IMR-90 (cell line): Measurements from ENCODE around the gene DSE. TPM values are rescaled to one million over a fixed set of nuclear protein-coding genes. Genes with fewer than 3 reads are reported as not detected.

Experiments used
- ATAC-seq: fragments of 200-7000 bp; cut with Tn5 transposase; 2 replicates; pipeline ENCODE4 v1.9.1; 2020; ENCODE audit warnings: low read depth, mild to moderate bottlenecking, moderate library complexity
- BruUV-seq: library from RNA; stranded (reverse); fragments of 400-500 nt; replicated peaks from 2 replicates; lab custom pipeline; 2021; lab: Mats Ljungman, UMichigan
- CTCF ChIA-PET: fragments of 300-600 bp; formaldehyde crosslinking; extraction: SDS; loops from one replicate; lab custom pipeline; 2021; ENCODE audit warnings: antibody characterized with exemption; lab: Yijun Ruan, JAX
- POLR2A ChIA-PET: fragments of 300-600 bp; sonication (Branson Sonifier 250); formaldehyde crosslinking; loops from one replicate; lab custom pipeline; 2022; ENCODE audit warnings: antibody characterized with exemption; ENCODE audit not compliant: unreplicated experiment; lab: Charles Lee
- DNase-seq: peaks from one replicate; pipeline ENCODE4 v3.0.0; 2013
- H2AFZ ChIP-seq: replicated peaks from 2 replicates; pipeline ENCODE3; 2013; ENCODE audit warnings: low read length, mild to moderate bottlenecking; ENCODE audit not compliant: poor library complexity
- H2AK5ac ChIP-seq: 2 replicates; pipeline ENCODE4 v1.6.1; 2013; ENCODE audit warnings: low read depth, low read length, inconsistent platforms
- H2AK9ac ChIP-seq: replicated peaks from 2 replicates; pipeline ENCODE3; 2013; ENCODE audit warnings: mild to moderate bottlenecking, low read depth, low read length, moderate library complexity; ENCODE audit not compliant: poor library complexity
- H2BK120ac ChIP-seq: 2 replicates; pipeline ENCODE4 v1.6.1; 2013; ENCODE audit warnings: low read depth, low read length, inconsistent platforms
- H2BK15ac ChIP-seq: 3 replicates; pipeline ENCODE4 v1.6.1; 2013; ENCODE audit warnings: low read depth, low read length, inconsistent platforms
- H2BK20ac ChIP-seq: 2 replicates; pipeline ENCODE4 v1.6.1; 2013; ENCODE audit warnings: low read depth, mild to moderate bottlenecking, inconsistent platforms, low read length, moderate library complexity
- H2BK5ac ChIP-seq: 2 replicates; pipeline ENCODE4 v1.6.1; 2013; ENCODE audit warnings: mild to moderate bottlenecking, low read depth, low read length, inconsistent platforms; ENCODE audit not compliant: poor library complexity, severe bottlenecking
- H3K14ac ChIP-seq: replicated peaks from 2 replicates; pipeline ENCODE4 v1.6.1; 2013; ENCODE audit warnings: low read depth, low read length, inconsistent platforms
- H3K18ac ChIP-seq: 2 replicates; pipeline ENCODE4 v1.6.1; 2013; ENCODE audit warnings: low read depth, low read length, control low read depth
- H3K23ac ChIP-seq: 2 replicates; pipeline ENCODE4 v1.6.1; 2013; ENCODE audit warnings: low read depth, low read length, inconsistent platforms
- H3K27ac ChIP-seq: 2 replicates; pipeline ENCODE4 v1.5.1; 2013; ENCODE audit warnings: mild to moderate bottlenecking, control low read depth, low read length; ENCODE audit not compliant: insufficient read depth
- H3K27me3 ChIP-seq: 2 replicates; pipeline ENCODE4 v1.6.1; 2013; ENCODE audit warnings: low read length; ENCODE audit not compliant: control insufficient read depth, insufficient read depth
- H3K36me3 ChIP-seq: 2 replicates; pipeline ENCODE4 v1.6.1; 2013; ENCODE audit warnings: low read length, mixed read lengths; ENCODE audit not compliant: control insufficient read depth, insufficient read depth
- H3K4ac ChIP-seq: 2 replicates; pipeline ENCODE4 v1.6.1; 2013; ENCODE audit warnings: low read depth, low read length, inconsistent platforms
- H3K4me1 ChIP-seq: 2 replicates; pipeline ENCODE4 v1.6.1; 2013; ENCODE audit warnings: low read length, mixed read lengths; ENCODE audit not compliant: control insufficient read depth, insufficient read depth
- H3K4me2 ChIP-seq: 2 replicates; pipeline ENCODE4 v1.6.1; 2013; ENCODE audit warnings: low read depth, mild to moderate bottlenecking, control low read depth, low read length, moderate library complexity
- H3K4me3 ChIP-seq: 2 replicates; pipeline ENCODE4 v1.5.1; 2013; ENCODE audit warnings: low read depth, mild to moderate bottlenecking, control low read depth, low read length, moderate library complexity; ENCODE audit not compliant: insufficient read depth
- H3K56ac ChIP-seq: 2 replicates; pipeline ENCODE4 v1.6.1; 2013; ENCODE audit warnings: low read length, inconsistent platforms; ENCODE audit not compliant: insufficient read depth; ENCODE audit errors: extremely low read depth
- H3K79me1 ChIP-seq, 2 experiments: 2 replicates each; pipeline ENCODE4 v1.6.1; 2013; ENCODE audit warnings: low read length in 2 of 2, inconsistent platforms in 1 of 2, low read depth in 1 of 2
- H3K9ac ChIP-seq: 2 replicates; pipeline ENCODE4 v1.6.1; 2013; ENCODE audit warnings: low read depth, low read length, control low read depth
- H3K9me1 ChIP-seq: 2 replicates; pipeline ENCODE4 v1.6.1; 2013; ENCODE audit warnings: low read length, inconsistent platforms; ENCODE audit not compliant: insufficient read depth
- H3K9me3 ChIP-seq: 2 replicates; pipeline ENCODE4 v1.6.1; 2013; ENCODE audit warnings: low read length; ENCODE audit not compliant: control insufficient read depth, insufficient read depth
- H4K20me1 ChIP-seq: 2 replicates; pipeline ENCODE4 v1.6.1; 2013; ENCODE audit warnings: low read length, inconsistent platforms; ENCODE audit not compliant: insufficient read depth
- H4K5ac ChIP-seq: 2 replicates; pipeline ENCODE4 v1.6.1; 2013; ENCODE audit warnings: mild to moderate bottlenecking, low read depth, low read length, control low read depth
- H4K8ac ChIP-seq, 2 experiments: 2 replicates each; pipeline ENCODE4 v1.6.1; 2013; ENCODE audit warnings: low read depth in 2 of 2, low read length in 2 of 2, control low read depth in 1 of 2, inconsistent platforms in 1 of 2
- H4K91ac ChIP-seq: 2 replicates; pipeline ENCODE4 v1.6.1; 2013; ENCODE audit warnings: low read depth, low read length, inconsistent platforms; ENCODE audit not compliant: insufficient read depth
- CEBPB ChIP-seq: IDR thresholded peaks from 2 replicates; pipeline ENCODE4 v1.6.1; 2012; ENCODE audit warnings: low read depth, low read length, improper control_type of control experiment
- CHD1 ChIP-seq: IDR thresholded peaks from 2 replicates; pipeline ENCODE4 v1.6.1; 2012; ENCODE audit warnings: low read depth, low read length, improper control_type of control experiment
- MXI1 ChIP-seq: IDR thresholded peaks from 2 replicates; pipeline ENCODE4 v1.6.1; 2012; ENCODE audit warnings: low read depth, mild to moderate bottlenecking, low read length, moderate library complexity, borderline replicate concordance
- POLR2A ChIP-seq: IDR thresholded peaks from 2 replicates; pipeline ENCODE4 v1.6.1; 2012; ENCODE audit warnings: mild to moderate bottlenecking, low read depth, low read length
- RCOR1 ChIP-seq: IDR thresholded peaks from 2 replicates; pipeline ENCODE4 v1.6.1; 2012; ENCODE audit warnings: mild to moderate bottlenecking, low read length, improper control_type of control experiment; ENCODE audit not compliant: insufficient replicate concordance
- SMC3 ChIP-seq: fragments of 150-350 bp; IDR thresholded peaks from 2 replicates; pipeline ENCODE4 v1.6.1; 2016; ENCODE audit warnings: low read depth, mild to moderate bottlenecking, antibody characterized with exemption, low read length, moderate library complexity
- USF2 ChIP-seq: fragments of 150-350 bp; IDR thresholded peaks from 2 replicates; pipeline ENCODE4 v1.6.1; 2017; ENCODE audit warnings: mild to moderate bottlenecking, antibody characterized with exemption, low read length, low read depth
- WGBS, 2 experiments: methylation state at CpG; one replicate each; pipeline versions ENCODE4 v1.1.5 to v1.1.7; 2013; ENCODE audit warnings: missing lambda C conversion rate in 2 of 2; ENCODE audit not compliant: insufficient read length in 1 of 2; ENCODE audit errors: extremely low coverage in 2 of 2; 5-methylcytosine and 5-hydroxymethylcytosine counted together
- dilution Hi-C: fragments of 300-500 bp; cut with HindIII; formaldehyde crosslinking; loops from one replicate; pipeline ENCODE4 v1.14.3; 2018; ENCODE audit warnings: low sequenced_read_pairs; ENCODE audit not compliant: unreplicated experiment
- in situ Hi-C: fragments of 300-500 bp; cut with MboI; formaldehyde crosslinking; loops from 3 replicates; pipeline ENCODE4 v1.14.3; 2019; ENCODE audit warnings: low sequenced_read_pairs, inconsistent platforms, mixed read lengths
- intact Hi-C: fragments of 100-400 bp; cut with micrococcal nuclease; formaldehyde crosslinking; loops from 2 replicates; pipeline ENCODE4 v1.10.0; 2022
- polyA plus RNA-seq, 3 experiments: library from polyadenylated mRNA; depleted of rRNA; stranded (reverse); fragments of >200 nt; gene quantifications; 2 replicates each; pipeline ENCODE4 v1.2.3, GENCODE V29; 2012; ENCODE audit warnings: low replicate concordance in 1 of 3
- total RNA-seq: library from RNA; depleted of rRNA; stranded (reverse); fragments of >200 nt; gene quantifications from 2 replicates; pipeline ENCODE4 v1.2.3, GENCODE V29; 2012
- TF ChIP-seq, protein P1 (sequence below): fragments of 150-350 bp; IDR thresholded peaks from 2 replicates; pipeline ENCODE4 v1.6.1; 2016; ENCODE audit warnings: low read depth, mild to moderate bottlenecking, low read length, moderate library complexity, borderline replicate concordance

DSE gene
- total and polyA plus RNA-seq, 2 of the 4 experiments (the other 2 are of a cell fraction), result 48.0 to 154 TPM

DNA sequence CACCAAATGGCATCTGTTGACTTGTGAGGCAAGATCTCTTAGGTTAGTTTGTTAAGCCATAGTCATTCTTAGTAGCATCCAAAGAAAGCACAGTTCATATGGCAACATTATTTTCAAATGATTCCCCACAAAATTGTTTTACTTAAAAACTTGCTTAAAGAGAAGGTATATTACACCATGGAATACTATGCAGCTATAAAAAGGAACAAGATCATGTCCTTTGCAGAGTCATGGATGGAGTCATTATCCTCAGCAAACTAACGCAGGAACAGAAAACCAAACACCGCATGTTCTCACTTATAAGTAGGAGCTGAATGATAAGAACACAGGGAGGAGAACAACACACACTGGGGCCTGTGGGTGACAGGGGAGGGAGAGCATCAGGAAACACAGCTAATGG is 10.9 kb upstream of the DSE start:
- Histone ChIP-seq H3K4me2 (no peak overlapping the region), H2BK15ac (no peak overlapping the region), H4K8ac (no peak overlapping the region), H3K4me3 (no peak overlapping the region), H3K27me3 (no peaks in the 10 kb centered on the region), H3K14ac (no peak overlapping the region), H2BK20ac (no peak overlapping the region), H3K4me1 (no peaks in the 10 kb centered on the region; the same call in 1 of the 2 replicates), H3K27ac (no peak overlapping the region), H2AK9ac (no peak overlapping the region), H2BK5ac (no peak overlapping the region), H3K9ac (no peak overlapping the region), H4K20me1 (no peaks in the 10 kb centered on the region), H2BK120ac (no peak overlapping the region), H3K4ac (no peak overlapping the region), H2AK5ac (no peak overlapping the region), H4K91ac (no peak overlapping the region), H3K9me1 (no peaks in the 10 kb centered on the region), H3K9me3 (no peaks in the 10 kb centered on the region), H3K79me1 (0 out of 4 replicates have a peak, but pooled peaks cover 0 to 4% of the 10 kb centered on the region in 2 experiments), H3K18ac (no peak overlapping the region), H2AFZ (no peak overlapping the region), H3K36me3 (no peaks in the 10 kb centered on the region), H3K56ac (no peak overlapping the region), H3K23ac (no peak overlapping the region), H4K5ac (no peak overlapping the region)
- BruUV-seq, result no TSS peak
- in situ Hi-C loops, result no loop called here
- dilution Hi-C loops, result no loop called here
- WGBS, 2 experiments, result no CpG with 5 or more reads among the region's 2 CpGs
- intact Hi-C loops, result no loop called here
- ChIA-PET POLR2A (no interaction called here), CTCF (interaction anchor here (0.7 kb wide), 1 partner anchor 47 kb away, joined by 4 read pairs; no protein-coding TSS in a partner anchor)
- TF ChIP-seq CHD1 (no peak), CEBPB (no peak), MXI1 (no peak), SMC3 (no peak), POLR2A (no peak), USF2 (no peak), RCOR1 (no peak)
- TF ChIP-seq, protein P1, sequence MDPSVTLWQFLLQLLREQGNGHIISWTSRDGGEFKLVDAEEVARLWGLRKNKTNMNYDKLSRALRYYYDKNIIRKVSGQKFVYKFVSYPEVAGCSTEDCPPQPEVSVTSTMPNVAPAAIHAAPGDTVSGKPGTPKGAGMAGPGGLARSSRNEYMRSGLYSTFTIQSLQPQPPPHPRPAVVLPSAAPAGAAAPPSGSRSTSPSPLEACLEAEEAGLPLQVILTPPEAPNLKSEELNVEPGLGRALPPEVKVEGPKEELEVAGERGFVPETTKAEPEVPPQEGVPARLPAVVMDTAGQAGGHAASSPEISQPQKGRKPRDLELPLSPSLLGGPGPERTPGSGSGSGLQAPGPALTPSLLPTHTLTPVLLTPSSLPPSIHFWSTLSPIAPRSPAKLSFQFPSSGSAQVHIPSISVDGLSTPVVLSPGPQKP, result no peak
- ATAC-seq (no peak), DNase-seq (no peak)
